GM23248 (cell line): ENCODE measurements around the gene KCNH3. TPM values are rescaled to one million over a fixed set of nuclear protein-coding genes. Genes with fewer than 3 reads are reported as not detected.
A peak's percentile ranks its signal among the peaks of the same experiment; 100 is the strongest.

ENCODE experiments used
- DNase-seq: peaks from one replicate; pipeline ENCODE4 v3.0.0-alpha.2; 2015
- H2AFZ ChIP-seq: fragments of 200-600 bp; sonication (generic); 2 replicates; pipeline ENCODE4 v1.6.1; 2016; ENCODE audit warnings: antibody characterized with exemption
- H3F3A ChIP-seq: fragments of 200-600 bp; sonication (generic); 2 replicates; pipeline ENCODE4 v1.6.1; 2016; ENCODE audit warnings: mild to moderate bottlenecking, antibody characterized with exemption, mixed run types; ENCODE audit not compliant: insufficient read depth
- H3K27ac ChIP-seq: fragments of 200-600 bp; sonication (generic); 2 replicates; pipeline ENCODE4 v1.5.1; 2016; ENCODE audit warnings: mild to moderate bottlenecking
- H3K27me3 ChIP-seq: fragments of 200-600 bp; sonication (generic); replicated peaks from 2 replicates; pipeline ENCODE4 v1.6.1; 2016; ENCODE audit warnings: mild to moderate bottlenecking; ENCODE audit not compliant: insufficient read depth
- H3K36me3 ChIP-seq: fragments of 200-600 bp; sonication (generic); 2 replicates; pipeline ENCODE4 v1.6.1; 2016; ENCODE audit warnings: low read depth, mild to moderate bottlenecking
- H3K4me1 ChIP-seq: fragments of 200-600 bp; sonication (generic); 2 replicates; pipeline ENCODE4 v1.6.1; 2016; ENCODE audit warnings: mild to moderate bottlenecking; ENCODE audit not compliant: insufficient read depth
- H3K4me2 ChIP-seq: fragments of 200-600 bp; sonication (generic); one replicate; pipeline ENCODE4 v1.6.1; 2016; ENCODE audit warnings: mild to moderate bottlenecking; ENCODE audit not compliant: unreplicated experiment
- H3K4me3 ChIP-seq: fragments of 200-600 bp; sonication (generic); 2 replicates; pipeline ENCODE4 v1.5.1; 2016; ENCODE audit warnings: mild to moderate bottlenecking
- H3K79me2 ChIP-seq: fragments of 200-600 bp; sonication (generic); 2 replicates; pipeline ENCODE4 v1.6.1; 2016; ENCODE audit warnings: mild to moderate bottlenecking; ENCODE audit not compliant: insufficient read depth
- H3K9ac ChIP-seq: fragments of 200-600 bp; sonication (generic); 2 replicates; pipeline ENCODE4 v1.6.1; 2016; ENCODE audit warnings: mild to moderate bottlenecking
- H3K9me2 ChIP-seq: fragments of 200-600 bp; sonication (generic); 2 replicates; pipeline ENCODE4 v1.6.1; 2016; ENCODE audit warnings: mixed run types, mild to moderate bottlenecking, moderate library complexity; ENCODE audit not compliant: insufficient read depth
- H3K9me3 ChIP-seq: fragments of 200-600 bp; sonication (generic); one replicate; pipeline ENCODE4 v1.6.1; 2017; ENCODE audit warnings: low read depth
- H4K20me1 ChIP-seq: fragments of 200-600 bp; sonication (generic); 2 replicates; pipeline ENCODE4 v1.6.0; 2016; ENCODE audit not compliant: insufficient read depth
- EZH2 ChIP-seq: fragments of 200-600 bp; sonication (generic); IDR thresholded peaks from 2 replicates; pipeline ENCODE4 v1.6.1; 2018; ENCODE audit warnings: antibody characterized with exemption, mild to moderate bottlenecking; ENCODE audit not compliant: insufficient read depth, poor library complexity, severe bottlenecking
- EZH2phosphoT487 ChIP-seq: fragments of 200-600 bp; sonication (generic); IDR thresholded peaks from 2 replicates; pipeline ENCODE4 v1.6.1; 2018; ENCODE audit warnings: antibody characterized with exemption, moderate library complexity, mild to moderate bottlenecking, low read depth; ENCODE audit not compliant: insufficient read depth
- WGBS, 2 experiments: methylation state at CpG; one replicate each; pipeline ENCODE4 v1.1.6; 2015 to 2017; ENCODE audit warnings: low lambda C conversion rate in 2 of 2, low coverage in 1 of 2; ENCODE audit errors: missing lambda C conversion rate in 2 of 2; 5-methylcytosine and 5-hydroxymethylcytosine counted together
- in situ Hi-C: fragments of 300-500 bp; cut with MboI; formaldehyde crosslinking; loops from 2 replicates; pipeline ENCODE4 v1.15.0; 2020
- polyA plus RNA-seq: library from polyadenylated mRNA; unstranded; fragments of >200 nt; fragmentation: Nextera tagmentation; extraction: Ambion mirVana; gene quantifications from 2 replicates; pipeline ENCODE4 v1.2.1, GENCODE V29; 2016
- total RNA-seq: library from RNA; depleted of rRNA; stranded (reverse); fragments of >200 nt; shearing (Covaris generic); gene quantifications from 2 replicates; pipeline ENCODE4 v1.2.3, GENCODE V29; 2014; rRNA removed

The KCNH3 gene
- total RNA-seq = not detected in 2 replicates
- polyA plus RNA-seq = 0.09 and 0.10 TPM in 2 replicates

GRCh38 chr12:49538510-49539403, at the start of gene KCNH3:
Gene KCNH3, plus strand, starts transcription at chr12:49539030. Its CDS starts 387 bp downstream, at chr12:49539417.
- Histone ChIP-seq H3K4me2 (peak within 1 kb of the TSS; percentile 71), H3K9me3 (no peaks in the 10 kb centered on the region), H3K4me1 (peaks cover 6% of the 10 kb centered on the region), H3K79me2 (no peaks in the 10 kb centered on the region), H3K9me2 (no peaks in the 10 kb centered on the region), H4K20me1 (no peaks in the 10 kb centered on the region), H3K27ac (no peak within 1 kb of the TSS), H3K9ac (no peak within 1 kb of the TSS), H3F3A (peaks cover 9% of the 10 kb centered on the region; the same call in 1 of the 2 replicates), H3K4me3 (peak within 1 kb of the TSS; percentile 57), H2AFZ (peak within 1 kb of the TSS; percentile 39), H3K27me3 (peaks cover 32% of the 10 kb centered on the region), H3K36me3 (no peaks in the 10 kb centered on the region)
- 2 to 4% methylated on average over 38 to 57 of the region's 107 CpGs for WGBS, 2 experiments
- no peak for TF ChIP-seq EZH2phosphoT487
- TF ChIP-seq EZH2 = no peak
- in situ Hi-C loops = no loop called here
- peak; percentile 82 for DNase-seq

DNA sequence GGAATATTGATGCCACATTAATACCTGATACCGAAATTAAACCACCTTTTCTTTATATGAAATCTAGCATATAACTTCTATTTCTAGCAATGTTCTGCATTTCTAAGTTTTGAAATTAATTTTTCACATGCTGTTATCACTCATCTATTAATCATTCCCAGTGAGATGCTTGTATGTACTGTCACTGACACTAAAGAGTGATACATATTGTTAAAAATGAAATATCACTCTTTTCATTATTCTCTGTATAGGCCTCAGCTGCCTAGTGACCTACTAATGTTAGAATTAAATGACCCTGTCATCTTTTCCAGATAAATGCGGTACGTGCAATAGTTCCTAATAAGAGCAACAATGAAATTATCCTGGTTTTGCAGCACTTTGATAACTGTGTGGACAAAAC, 49.7 kb upstream of the KCNH3 start:
- no peak overlapping the region for H2AFZ ChIP-seq
- H4K20me1 ChIP-seq = no peaks in the 10 kb centered on the region
- in situ Hi-C loops = no loop called here
- no peaks in the 10 kb centered on the region for H3K9me2 ChIP-seq
- H3K36me3 ChIP-seq = 0 out of 2 replicates have a peak, but pooled peaks cover 7% of the 10 kb centered on the region
- 97 to 98% methylated on average over 3 of the region's 3 CpGs for WGBS, 2 experiments
- H3K27ac ChIP-seq = no peak overlapping the region
- H3K4me3 ChIP-seq = no peak overlapping the region
- no peaks in the 10 kb centered on the region for H3F3A ChIP-seq
- peaks cover 5% of the 10 kb centered on the region for H3K4me1 ChIP-seq
- H3K4me2 ChIP-seq = no peak overlapping the region
- TF ChIP-seq EZH2 = no peak
- no peak for TF ChIP-seq EZH2phosphoT487
- H3K27me3 ChIP-seq = no peaks in the 10 kb centered on the region
- DNase-seq = no peak
- no peaks in the 10 kb centered on the region for H3K9me3 ChIP-seq
- H3K79me2 ChIP-seq = no peaks in the 10 kb centered on the region
- H3K9ac ChIP-seq = no peak overlapping the region

- Histone ChIP-seq H3F3A (no peaks in the 10 kb centered on the region), H3K4me2 (no peak overlapping the region), H3K36me3 (peaks cover 10% of the 10 kb centered on the region; the same call in 1 of the 2 replicates), H3K9ac (no peak overlapping the region), H3K27me3 (no peaks in the 10 kb centered on the region), H3K27ac (no peak overlapping the region), H3K9me2 (no peaks in the 10 kb centered on the region), H2AFZ (no peak overlapping the region), H3K9me3 (no peaks in the 10 kb centered on the region), H3K4me1 (peaks cover 5% of the 10 kb centered on the region; the same call in 1 of the 2 replicates), H4K20me1 (no peaks in the 10 kb centered on the region), H3K4me3 (no peak overlapping the region), H3K79me2 (no peaks in the 10 kb centered on the region)
- TF ChIP-seq EZH2 = no peak
- no peak for TF ChIP-seq EZH2phosphoT487
- peak; percentile 58 for DNase-seq
- in situ Hi-C loops = no loop called here
- WGBS, 2 experiments = 69 to 78% methylated on average over 4 of the region's 4 CpGs
Measured at GRCh38 chr12:49489720-49490119, 49.1 kb upstream of the KCNH3 start.

- in situ Hi-C loops = no loop called here
- H4K20me1 ChIP-seq = no peaks in the 10 kb centered on the region
- no peaks in the 10 kb centered on the region for H3F3A ChIP-seq
- TF ChIP-seq EZH2 (no peak), EZH2phosphoT487 (no peak)
- no peaks in the 10 kb centered on the region for H3K79me2 ChIP-seq
- H3K27ac ChIP-seq = no peak overlapping the region
- peaks cover 17% of the 10 kb centered on the region; the same call in 1 of the 2 replicates for H3K36me3 ChIP-seq
- H3K9me3 ChIP-seq = no peaks in the 10 kb centered on the region
- 94 to 96% methylated on average over 1 of the region's 1 CpG for WGBS, 2 experiments
- DNase-seq = no peak
- no peak overlapping the region for H3K4me2 ChIP-seq
- H3K4me1 ChIP-seq = peaks cover 5% of the 10 kb centered on the region; the same call in 1 of the 2 replicates
- no peaks in the 10 kb centered on the region for H3K9me2 ChIP-seq
- no peaks in the 10 kb centered on the region for H3K27me3 ChIP-seq
- no peak overlapping the region for H3K9ac ChIP-seq
- no peak overlapping the region for H2AFZ ChIP-seq
- no peak overlapping the region for H3K4me3 ChIP-seq
Measured at GRCh38 chr12:49491823-49492222, 47.0 kb upstream of the KCNH3 start.
